Measurements from ENCODE around the gene MAL.
"Not testable (repeated sequence)": the region's sequence is repeated elsewhere in the genome, so short reads cannot be mapped to it uniquely, and the experiment has no call there.

Gene MAL

GRCh38 chr2:95031726-95032116, 6.2 kb downstream of the MAL start:
- in situ Hi-C loops (cut with MboI; ENCODE audit: low sequenced_read_pairs): no loop called here

- in situ Hi-C loops (cut with MboI; ENCODE audit: low sequenced_read_pairs): no loop called here
These were observed 6.8 kb downstream of the MAL start for GRCh38 chr2:95032341-95032740.

- in situ Hi-C loops (cut with MboI; ENCODE audit: low sequenced_read_pairs): no loop called here
These were observed 7.5 kb downstream of the MAL start for GRCh38 chr2:95032868-95033603.

GRCh38 chr2:95034221-95034620, 8.7 kb downstream of the MAL start:
- in situ Hi-C loops (cut with MboI; ENCODE audit: low sequenced_read_pairs): no loop called here

DNA sequence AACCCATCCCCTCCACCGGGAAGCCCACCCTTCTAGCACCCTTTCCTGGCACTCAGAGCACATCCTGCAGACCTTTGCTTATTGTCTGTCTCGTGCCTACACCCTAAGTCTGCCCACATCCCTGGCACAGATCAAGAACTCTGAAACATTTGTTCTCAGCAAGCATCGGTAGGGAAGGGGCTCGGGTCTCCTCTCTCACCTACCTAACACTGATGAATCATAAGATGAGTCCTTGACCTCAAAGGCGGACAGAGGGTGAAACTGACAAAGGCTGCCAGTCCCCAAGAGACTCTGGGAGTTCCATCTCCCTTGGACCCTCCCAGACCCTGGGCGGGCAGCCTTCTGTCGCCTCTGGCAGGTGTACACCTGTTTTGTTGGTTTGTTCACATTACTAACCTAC, 9.3 kb downstream of the MAL start:
- in situ Hi-C loops (cut with MboI; ENCODE audit: low sequenced_read_pairs): no loop called here

DNA sequence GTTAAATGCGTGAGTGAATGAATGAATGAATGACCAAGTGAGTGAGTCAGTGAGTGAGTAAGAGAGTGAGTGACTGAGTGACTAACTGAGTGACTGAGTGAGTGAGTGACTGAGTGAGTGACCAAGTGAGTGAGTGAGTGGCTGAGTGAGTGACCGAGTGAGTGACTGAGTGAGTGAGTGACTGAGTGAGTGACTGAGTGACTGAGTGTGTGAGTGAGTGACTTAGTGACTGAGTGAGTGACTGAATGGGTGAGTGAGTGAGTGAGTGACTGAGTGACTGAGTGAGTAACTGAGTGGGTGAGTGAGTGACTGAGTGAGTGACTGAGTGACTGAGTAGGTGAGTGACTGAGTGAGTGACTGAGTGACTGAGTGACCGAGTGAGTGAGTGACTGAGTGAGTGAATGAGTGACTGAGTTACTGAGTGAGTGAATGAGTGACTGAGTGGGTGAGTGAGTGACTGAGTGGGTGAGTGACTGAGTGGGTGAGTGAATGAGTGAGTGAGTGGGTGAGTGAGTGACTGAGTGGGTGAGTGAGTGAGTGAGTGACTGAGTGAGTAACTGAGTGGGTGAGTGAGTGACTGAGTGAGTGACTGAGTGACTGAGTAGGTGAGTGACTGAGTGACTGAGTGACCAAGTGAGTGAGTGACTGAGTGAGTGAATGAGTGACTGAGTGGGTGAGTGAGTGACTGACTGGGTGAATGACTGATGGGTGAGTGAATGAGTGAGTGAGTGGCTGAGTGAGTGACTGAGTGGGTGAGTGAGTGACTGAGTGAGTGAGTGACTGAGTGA, 11.3 kb downstream of the MAL start:
- in situ Hi-C loops (cut with MboI; ENCODE audit: low sequenced_read_pairs): no loop called here

DNA sequence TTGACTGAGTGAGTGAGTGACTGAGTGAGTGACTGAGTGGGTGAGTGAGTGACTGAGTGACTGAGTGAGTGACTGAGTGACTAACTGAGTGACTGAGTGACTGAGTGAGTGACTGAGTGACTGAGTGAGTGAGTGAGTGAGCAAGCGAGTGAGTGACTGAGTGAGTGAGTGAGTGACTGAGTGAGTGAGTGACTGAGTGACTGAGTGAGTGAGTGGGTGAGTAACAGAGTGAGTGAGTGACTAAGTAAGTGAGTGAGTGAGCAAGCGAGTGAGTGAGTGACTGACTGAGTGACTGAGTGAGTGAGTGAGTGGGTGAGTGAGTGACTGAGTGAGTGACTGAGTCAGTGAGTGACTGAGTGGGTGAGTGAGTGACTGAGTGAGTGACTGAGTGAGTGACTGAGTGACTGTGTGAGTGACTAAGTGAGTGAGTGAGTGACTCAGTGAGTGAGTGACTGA, 11.9 kb downstream of the MAL start:
- in situ Hi-C loops (cut with MboI; ENCODE audit: low sequenced_read_pairs): no loop called here

- in situ Hi-C loops (cut with MboI; ENCODE audit: low sequenced_read_pairs): not testable (repeated sequence)
These were observed 12.5 kb downstream of the MAL start for GRCh38 chr2:95037841-95038585.

DNA sequence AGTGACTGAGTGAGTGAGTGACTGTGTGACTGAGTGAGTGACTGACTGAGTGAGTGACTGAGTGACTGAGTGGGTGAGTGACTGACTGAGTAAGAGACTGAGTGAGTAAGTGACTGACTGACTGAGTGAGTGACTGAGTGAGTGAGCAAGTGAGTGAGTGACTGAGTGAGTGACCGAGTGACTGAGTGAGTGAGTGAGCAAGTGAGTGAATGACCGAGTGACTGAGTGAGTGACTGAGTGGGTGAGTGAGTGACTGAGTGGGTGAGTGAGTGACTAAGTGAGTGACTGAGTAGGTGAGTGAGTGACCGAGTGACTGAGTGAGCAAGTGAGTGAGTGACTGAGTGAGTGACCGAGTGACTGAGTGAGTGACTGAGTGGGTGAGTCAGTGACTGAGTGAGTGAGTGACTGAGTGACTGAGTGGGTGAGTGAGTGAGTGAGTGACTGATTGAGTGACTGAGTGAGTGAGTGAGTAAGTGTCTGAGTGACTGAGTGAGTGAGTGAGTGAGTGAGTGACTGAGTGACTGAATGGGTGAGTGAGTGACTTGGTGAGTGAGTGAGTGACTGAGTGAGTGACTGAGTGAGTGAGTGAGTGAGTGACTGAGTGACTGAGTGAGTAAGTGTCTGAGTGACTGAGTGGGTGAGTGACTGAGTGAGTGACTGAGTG, 13.3 kb downstream of the MAL start:
- in situ Hi-C loops (cut with MboI; ENCODE audit: low sequenced_read_pairs): no loop called here

DNA sequence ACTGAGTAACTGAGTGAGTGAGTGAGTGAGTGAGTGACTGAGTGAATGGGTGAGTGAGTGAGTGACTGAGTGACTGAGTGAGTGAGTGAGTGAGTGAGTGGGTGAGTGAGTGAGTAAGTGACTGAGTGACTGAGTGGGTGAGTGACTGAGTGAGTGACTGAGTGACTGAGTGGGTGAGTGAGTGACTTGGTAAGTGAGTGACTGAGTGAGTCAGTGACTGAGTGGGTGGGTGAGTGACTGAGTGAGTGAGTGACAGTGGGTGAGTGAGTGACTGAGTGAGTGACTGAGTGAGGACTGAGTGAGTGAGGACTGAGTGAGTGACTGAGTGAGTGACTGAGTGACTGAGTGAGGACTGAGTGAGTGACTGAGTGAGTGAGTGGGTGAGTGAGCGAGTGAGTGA, 13.9 kb downstream of the MAL start:
- in situ Hi-C loops (cut with MboI; ENCODE audit: low sequenced_read_pairs): no loop called here

- in situ Hi-C loops (cut with MboI; ENCODE audit: low sequenced_read_pairs): no loop called here
These were observed 14.5 kb downstream of the MAL start for GRCh38 chr2:95039978-95040377.

DNA sequence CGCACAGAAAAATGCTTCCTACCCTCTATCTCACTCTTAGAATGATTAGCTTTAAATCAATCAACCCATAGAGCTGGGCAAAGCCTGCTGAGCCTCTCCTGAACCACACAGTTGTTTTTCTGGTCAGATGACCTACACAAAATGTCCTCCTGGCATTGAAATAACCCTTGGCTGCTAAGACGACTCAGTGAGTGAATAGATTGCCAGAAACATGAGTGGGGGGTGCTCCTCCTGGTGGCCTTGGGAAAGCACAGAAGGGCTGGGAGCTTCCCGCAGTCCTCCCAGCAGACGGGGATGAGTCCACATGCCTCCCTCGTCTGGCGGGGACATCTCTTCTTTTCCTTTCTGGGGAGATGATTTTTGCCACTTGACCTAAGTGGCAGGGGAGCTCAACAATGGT, 14.9 kb downstream of the MAL start:
- in situ Hi-C loops (cut with MboI; ENCODE audit: low sequenced_read_pairs): no loop called here

DNA sequence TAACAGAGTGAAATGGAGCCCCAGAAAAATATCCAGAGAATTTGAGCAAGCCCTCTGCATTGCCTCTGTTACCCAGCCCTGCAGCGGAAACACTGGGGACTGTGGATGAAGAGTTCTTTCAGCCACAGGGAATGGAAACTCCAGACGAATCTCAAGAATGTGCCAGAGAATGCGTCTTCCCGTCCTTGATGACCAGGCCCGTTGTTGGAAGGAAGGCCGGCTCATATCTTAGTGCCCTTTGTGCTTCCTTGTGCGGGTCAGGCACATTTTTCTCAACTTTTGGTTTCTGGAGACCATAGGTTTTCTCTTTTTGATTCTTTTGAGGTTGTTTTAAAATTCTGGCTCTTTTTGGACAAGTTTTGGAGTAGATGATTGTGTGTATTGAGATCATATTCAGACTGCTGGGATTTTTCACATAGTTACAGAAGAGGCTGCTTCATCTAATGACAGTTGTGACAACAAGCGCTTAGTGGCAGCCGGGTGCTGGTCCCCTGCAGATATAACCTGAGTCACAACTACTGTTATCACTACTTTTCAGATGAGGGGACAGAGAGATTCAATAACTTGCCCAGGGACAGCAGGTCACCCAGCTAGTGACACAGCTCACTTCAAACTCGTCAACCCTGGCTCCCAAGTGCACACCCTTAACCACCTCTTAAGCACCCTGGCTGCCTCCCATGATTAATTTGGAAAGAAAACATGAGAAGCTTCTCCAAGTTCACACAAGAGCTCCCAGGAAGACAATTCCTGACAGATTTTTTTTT, 15.7 kb downstream of the MAL start:
- in situ Hi-C loops (cut with MboI; ENCODE audit: low sequenced_read_pairs): no loop called here

GRCh38 chr2:95041824-95042442, 16.4 kb downstream of the MAL start:
- in situ Hi-C loops (cut with MboI; ENCODE audit: low sequenced_read_pairs): no loop called here

- in situ Hi-C loops (cut with MboI; ENCODE audit: low sequenced_read_pairs): no loop called here
These were observed 17.2 kb downstream of the MAL start for GRCh38 chr2:95042472-95043271.

DNA sequence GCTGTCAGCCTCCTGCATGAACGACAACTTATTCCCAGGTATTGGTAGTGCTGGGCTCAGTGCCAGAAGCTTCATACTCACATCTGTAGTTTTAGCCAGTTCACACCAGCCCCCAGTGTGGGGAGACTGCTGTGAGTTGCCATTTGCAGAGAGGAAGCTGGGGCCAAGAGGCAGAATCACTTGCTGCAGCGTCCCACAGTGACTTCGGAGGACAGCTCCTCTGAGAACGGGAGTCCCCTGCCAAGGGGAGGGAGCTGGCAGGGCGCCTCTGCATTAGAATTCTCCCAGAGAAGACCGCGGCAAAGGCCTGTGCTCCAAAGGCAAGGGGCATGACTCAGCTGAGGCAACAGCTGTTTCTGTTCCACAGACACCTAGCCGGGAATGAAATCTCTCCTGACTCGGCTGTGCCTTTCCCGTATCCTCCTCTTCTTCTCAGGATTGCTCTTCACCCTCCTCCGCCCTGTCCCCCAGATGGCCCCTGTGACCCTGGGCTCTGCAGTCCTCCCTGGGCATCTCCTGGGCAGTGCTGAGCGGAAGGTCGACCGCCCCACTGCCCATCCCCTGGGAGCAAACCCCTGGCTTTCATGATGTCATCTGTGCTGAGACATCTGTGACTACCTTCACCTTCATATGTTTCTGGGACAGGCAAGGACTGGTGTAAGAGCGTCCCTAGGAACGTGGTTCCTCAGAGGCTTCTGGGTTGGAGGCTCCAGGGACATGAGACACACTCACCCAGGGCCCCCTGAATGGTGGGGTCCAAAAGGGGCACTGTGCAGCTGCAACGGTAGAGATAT, 18.0 kb downstream of the MAL start:
- in situ Hi-C loops (cut with MboI; ENCODE audit: low sequenced_read_pairs): no loop called here

- in situ Hi-C loops (cut with MboI; ENCODE audit: low sequenced_read_pairs): no loop called here
These were observed 19.1 kb downstream of the MAL start for GRCh38 chr2:95044601-95045000.

DNA sequence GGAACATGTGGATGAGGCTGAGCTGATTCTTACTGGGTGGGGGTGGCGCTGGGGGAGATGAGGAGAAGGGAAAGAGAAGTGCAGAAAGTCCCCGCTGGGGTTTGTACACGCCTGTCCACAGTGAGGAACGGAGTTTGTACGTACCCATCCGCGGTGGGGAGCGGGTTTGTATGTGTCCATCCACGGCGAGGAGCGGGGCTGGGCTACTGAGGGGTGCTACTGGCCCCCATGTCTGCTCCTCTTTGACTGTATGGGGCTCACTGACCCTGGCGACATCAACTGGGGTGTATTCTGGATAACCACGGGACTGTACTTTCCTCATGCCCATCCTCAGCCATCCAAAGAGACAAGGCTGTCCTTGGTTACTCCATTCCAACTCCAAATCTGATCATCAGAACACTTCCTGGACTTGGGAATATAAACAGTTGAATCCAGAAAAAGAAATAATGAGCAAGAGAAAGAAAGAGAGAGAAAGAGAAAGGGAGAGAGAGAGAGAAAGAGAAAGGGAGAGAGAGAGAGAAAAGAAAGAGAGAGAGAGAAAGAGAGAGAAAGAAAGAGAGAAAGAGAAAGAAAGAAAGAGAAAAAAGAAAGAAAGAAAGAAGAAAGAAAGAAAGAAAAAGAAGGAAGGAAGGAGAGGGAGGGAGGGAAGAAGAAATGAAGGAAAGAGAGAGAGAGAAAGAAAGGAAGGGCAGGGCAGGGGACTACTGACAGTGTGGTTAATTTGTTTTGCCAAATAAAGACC, 21.0 kb downstream of the MAL start:
- in situ Hi-C loops (cut with MboI; ENCODE audit: low sequenced_read_pairs): no loop called here
